SK-N-SH (cell line): ENCODE data around the gene ECPAS.

Experiments
- CTCF ChIP-seq: fragments of 200-600 bp; sonication (generic); IDR thresholded peaks from 2 replicates; pipeline ENCODE4 v1.6.1; 2017; ENCODE audit warnings: antibody characterized with exemption, mild to moderate bottlenecking, moderate library complexity
- EP300 ChIP-seq, 2 experiments: IDR thresholded peaks; 2 replicates each; pipeline versions ENCODE4 v1.4.0 to v1.6.1; 2012; ENCODE audit warnings: borderline replicate concordance in 1 of 2, low read depth in 1 of 2, low read length in 1 of 2
- RFX5 ChIP-seq: IDR thresholded peaks from 2 replicates; pipeline ENCODE4 v1.6.1; 2012; ENCODE audit warnings: mild to moderate bottlenecking, improper control_type of control experiment, low read length

- no peak for TF ChIP-seq EP300 (IDR thresholded peaks at IDR 0.05; ENCODE audit: borderline replicate concordance in 1 of 2, low read depth in 1 of 2, low read length in 1 of 2)
- no peak for TF ChIP-seq RFX5
- no peak for TF ChIP-seq CTCF
Observed at GRCh38 chr9:111372297-111372696, 111.9 kb downstream of the ECPAS start.
